PC-3 (cell line): ENCODE results near the gene SLCO2A1.

Source experiments
- EZH2 ChIP-seq: fragments of 300-600 bp; sonication (generic); IDR thresholded peaks from one replicate; pipeline ENCODE4 v1.6.1; 2017; ENCODE audit warnings: antibody characterized with exemption, mild to moderate bottlenecking, low read length; ENCODE audit not compliant: unreplicated experiment
- TF ChIP-seq, protein P1 (sequence below): fragments of 300-600 bp; sonication (generic); conservative IDR thresholded peaks from 2 replicates; pipeline ENCODE4 v1.5.1; 2017; ENCODE audit warnings: antibody characterized with exemption, low read depth, mild to moderate bottlenecking, low read length

DNA sequence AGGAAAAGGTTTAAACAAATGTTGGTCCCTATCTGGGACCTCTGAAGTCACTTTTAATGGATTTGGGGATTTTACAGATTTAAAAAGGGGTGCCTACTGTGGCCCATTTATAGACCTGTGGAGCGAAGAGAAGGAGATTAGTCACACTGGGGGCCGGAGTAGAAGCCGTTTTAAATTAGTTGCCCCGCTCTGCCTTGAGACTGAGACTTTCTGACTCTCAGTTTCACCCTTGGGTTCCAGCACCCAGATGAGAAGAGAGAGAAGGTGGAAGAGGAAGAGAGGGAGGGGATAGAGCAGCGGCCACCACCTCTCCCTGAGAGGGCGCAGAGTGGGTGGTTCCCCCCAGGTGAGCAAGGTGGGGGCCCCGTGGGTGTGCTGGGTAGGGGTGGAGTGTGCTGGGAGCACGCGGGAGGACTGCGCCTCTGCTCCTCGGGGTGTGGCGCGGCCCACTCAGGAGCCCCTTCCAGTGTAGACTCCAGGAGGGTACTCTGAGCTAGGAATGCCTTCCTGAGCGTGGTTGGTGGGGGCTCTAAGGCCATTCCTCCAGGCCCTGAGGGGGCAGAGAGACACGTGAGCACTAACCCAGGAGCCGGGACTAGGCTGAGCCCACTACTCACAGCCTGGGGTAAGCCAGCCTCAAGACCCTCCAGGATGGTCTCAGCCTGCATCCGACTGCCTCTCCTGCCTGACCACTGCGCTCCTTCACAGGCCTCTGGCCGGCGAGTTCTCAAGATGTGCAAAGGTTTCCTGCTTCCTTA, 101.4 kb downstream of the SLCO2A1 start:
- TF ChIP-seq, protein P1, sequence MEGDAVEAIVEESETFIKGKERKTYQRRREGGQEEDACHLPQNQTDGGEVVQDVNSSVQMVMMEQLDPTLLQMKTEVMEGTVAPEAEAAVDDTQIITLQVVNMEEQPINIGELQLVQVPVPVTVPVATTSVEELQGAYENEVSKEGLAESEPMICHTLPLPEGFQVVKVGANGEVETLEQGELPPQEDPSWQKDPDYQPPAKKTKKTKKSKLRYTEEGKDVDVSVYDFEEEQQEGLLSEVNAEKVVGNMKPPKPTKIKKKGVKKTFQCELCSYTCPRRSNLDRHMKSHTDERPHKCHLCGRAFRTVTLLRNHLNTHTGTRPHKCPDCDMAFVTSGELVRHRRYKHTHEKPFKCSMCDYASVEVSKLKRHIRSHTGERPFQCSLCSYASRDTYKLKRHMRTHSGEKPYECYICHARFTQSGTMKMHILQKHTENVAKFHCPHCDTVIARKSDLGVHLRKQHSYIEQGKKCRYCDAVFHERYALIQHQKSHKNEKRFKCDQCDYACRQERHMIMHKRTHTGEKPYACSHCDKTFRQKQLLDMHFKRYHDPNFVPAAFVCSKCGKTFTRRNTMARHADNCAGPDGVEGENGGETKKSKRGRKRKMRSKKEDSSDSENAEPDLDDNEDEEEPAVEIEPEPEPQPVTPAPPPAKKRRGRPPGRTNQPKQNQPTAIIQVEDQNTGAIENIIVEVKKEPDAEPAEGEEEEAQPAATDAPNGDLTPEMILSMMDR = no peak
- TF ChIP-seq EZH2 = no peak
